ENCODE results near the gene NKX6-2.

NKX6-2 gene

DNA sequence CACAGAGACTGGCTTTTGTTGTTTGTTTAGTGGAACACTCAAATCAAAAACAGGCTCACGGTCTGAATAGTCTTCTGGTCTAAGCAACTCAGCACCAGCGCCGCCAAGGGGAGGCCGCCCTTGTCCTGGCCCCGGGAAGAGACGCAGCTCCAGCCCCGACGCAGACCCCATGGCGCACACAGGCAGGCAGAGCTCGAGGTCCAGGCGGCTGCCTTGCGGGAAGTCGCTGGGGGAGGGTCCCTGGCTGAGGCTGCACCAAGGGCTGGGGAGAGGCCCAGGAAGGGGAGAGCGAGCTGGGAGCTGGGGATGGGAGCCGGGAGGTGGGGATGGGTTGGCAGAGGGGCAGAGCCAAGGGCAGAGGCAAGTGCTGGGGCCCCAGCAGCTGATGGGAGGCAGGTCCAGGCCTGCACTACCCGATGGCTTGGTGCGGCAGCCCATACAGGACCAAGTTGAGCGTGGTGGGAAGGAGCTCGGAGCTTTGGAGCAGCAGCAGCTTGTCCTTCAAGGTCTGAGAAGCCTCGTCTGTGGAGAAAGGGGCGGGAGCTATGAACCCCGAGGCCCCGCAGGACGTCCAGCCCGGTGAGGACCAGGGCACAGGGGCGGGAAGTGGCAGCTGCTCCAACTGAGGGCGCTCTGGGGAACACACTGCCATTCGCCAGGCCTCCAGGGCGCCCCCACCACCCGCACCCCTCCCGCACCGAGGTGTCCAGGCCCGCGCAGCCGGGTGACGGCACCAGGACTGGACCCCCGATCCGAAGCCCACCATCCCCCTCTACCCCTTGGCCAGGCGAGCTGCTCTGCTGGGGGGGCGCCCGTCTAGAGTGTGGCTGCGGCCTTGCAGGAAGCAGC lies 22.7 kb upstream of the NKX6-2 start:
- Histone ChIP-seq H4K20me1 (ENCODE audit: insufficient read depth) (no peaks in the 10 kb centered on the region), H3K36me3 (ENCODE audit: insufficient read depth) (no peaks in the 10 kb centered on the region), H2AFZ (ENCODE audit: low read depth) (no peak overlapping the region), H3K79me2 (ENCODE audit: insufficient read depth, low read depth) (no peaks in the 10 kb centered on the region), H3K27me3 (ENCODE audit: insufficient read depth, low read depth) (peaks cover 36% of the 10 kb centered on the region), H3K4me1 (ENCODE audit: low read depth, poor library complexity, severe bottlenecking) (no peaks in the 10 kb centered on the region), H3K9ac (no peak overlapping the region), H3K27ac (no peak overlapping the region), H3K4me2 (no peak overlapping the region), H3K4me3 (IDR thresholded peaks at IDR 0.05; ENCODE audit: insufficient read depth, low read depth, low read length) (no peak overlapping the region)
- TF ChIP-seq CTCF (conservative IDR thresholded peaks at IDR 0.05; ENCODE audit: low read depth, low read length), result no peak

DNA sequence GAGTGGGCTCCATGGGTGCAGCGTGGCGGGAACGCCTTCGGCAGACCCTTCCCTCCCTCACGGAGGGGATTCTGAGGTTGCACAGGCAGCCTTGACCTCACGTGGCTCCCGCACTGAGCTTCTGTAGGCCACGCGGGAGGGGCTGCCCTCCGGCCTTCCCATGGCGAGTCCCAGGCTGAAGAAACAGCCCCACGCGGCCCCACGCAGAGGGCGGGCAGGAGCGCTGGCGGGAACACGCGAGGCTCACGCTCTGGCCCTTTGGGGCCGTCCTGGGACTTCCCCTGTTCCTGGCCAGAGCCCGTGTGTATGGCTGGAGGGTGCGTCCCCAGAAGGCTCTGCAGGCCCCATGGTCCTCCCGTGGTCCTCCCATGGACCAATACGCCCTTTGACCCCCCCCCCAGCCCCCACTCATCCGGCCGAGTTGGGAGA lies 21.7 kb upstream of the NKX6-2 start:
- Histone ChIP-seq H3K4me2 (no peak overlapping the region), H3K4me3 (IDR thresholded peaks at IDR 0.05; ENCODE audit: insufficient read depth, low read depth, low read length) (no peak overlapping the region), H3K4me1 (ENCODE audit: low read depth, poor library complexity, severe bottlenecking) (no peaks in the 10 kb centered on the region), H3K27me3 (ENCODE audit: insufficient read depth, low read depth) (peaks cover 39% of the 10 kb centered on the region), H2AFZ (ENCODE audit: low read depth) (no peak overlapping the region), H4K20me1 (ENCODE audit: insufficient read depth) (no peaks in the 10 kb centered on the region), H3K27ac (no peak overlapping the region), H3K9ac (no peak overlapping the region), H3K79me2 (ENCODE audit: insufficient read depth, low read depth) (no peaks in the 10 kb centered on the region), H3K36me3 (ENCODE audit: insufficient read depth) (no peaks in the 10 kb centered on the region)
- no peak for TF ChIP-seq CTCF (conservative IDR thresholded peaks at IDR 0.05; ENCODE audit: low read depth, low read length)

DNA sequence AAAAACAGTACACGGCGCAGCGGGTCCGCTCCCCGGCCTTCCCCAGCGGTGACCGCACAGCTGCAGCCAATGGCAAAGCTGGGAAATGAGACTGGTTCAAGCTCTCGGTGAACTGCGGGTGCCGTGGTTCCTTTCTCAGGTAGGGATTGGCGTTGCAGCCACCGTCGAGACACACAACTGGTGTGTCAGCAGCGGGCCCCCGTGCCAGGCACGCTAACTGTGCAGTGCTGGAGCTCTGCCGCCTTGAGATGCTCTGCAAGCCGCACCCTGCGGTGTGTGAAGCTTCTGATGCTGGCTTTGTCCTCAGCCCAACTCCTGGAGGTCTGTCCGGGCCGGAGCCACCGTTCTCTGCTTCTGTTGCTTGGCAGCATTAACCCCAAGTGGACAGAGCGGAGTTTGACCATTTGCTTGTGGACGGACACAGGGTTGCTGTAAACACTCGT lies 20.6 kb upstream of the NKX6-2 start:
- no peaks in the 10 kb centered on the region for H4K20me1 ChIP-seq (ENCODE audit: insufficient read depth)
- no peaks in the 10 kb centered on the region for H3K79me2 ChIP-seq (ENCODE audit: insufficient read depth, low read depth)
- H2AFZ ChIP-seq (ENCODE audit: low read depth), result no peak overlapping the region
- H3K9ac ChIP-seq, result no peak overlapping the region
- H3K4me3 ChIP-seq (IDR thresholded peaks at IDR 0.05; ENCODE audit: insufficient read depth, low read depth, low read length), result no peak overlapping the region
- H3K4me1 ChIP-seq (ENCODE audit: low read depth, poor library complexity, severe bottlenecking), result no peaks in the 10 kb centered on the region
- H3K27me3 ChIP-seq (ENCODE audit: insufficient read depth, low read depth), result peaks cover 39% of the 10 kb centered on the region
- no peaks in the 10 kb centered on the region for H3K36me3 ChIP-seq (ENCODE audit: insufficient read depth)
- no peak overlapping the region for H3K4me2 ChIP-seq
- TF ChIP-seq CTCF (conservative IDR thresholded peaks at IDR 0.05; ENCODE audit: low read depth, low read length), result no peak
- H3K27ac ChIP-seq, result no peak overlapping the region

GRCh38 chr10:132806110-132806509 lies 20.2 kb upstream of the NKX6-2 start:
- Histone ChIP-seq H3K27me3 (ENCODE audit: insufficient read depth, low read depth) (peaks cover 39% of the 10 kb centered on the region), H3K27ac (no peak overlapping the region), H2AFZ (ENCODE audit: low read depth) (no peak overlapping the region), H4K20me1 (ENCODE audit: insufficient read depth) (no peaks in the 10 kb centered on the region), H3K4me2 (no peak overlapping the region), H3K9ac (no peak overlapping the region), H3K4me3 (IDR thresholded peaks at IDR 0.05; ENCODE audit: insufficient read depth, low read depth, low read length) (no peak overlapping the region), H3K79me2 (ENCODE audit: insufficient read depth, low read depth) (no peaks in the 10 kb centered on the region), H3K4me1 (ENCODE audit: low read depth, poor library complexity, severe bottlenecking) (no peaks in the 10 kb centered on the region), H3K36me3 (ENCODE audit: insufficient read depth) (no peaks in the 10 kb centered on the region)
- no peak for TF ChIP-seq CTCF (conservative IDR thresholded peaks at IDR 0.05; ENCODE audit: low read depth, low read length)
